Uterus (tissue), 4 donors: Measurements from ENCODE around the gene GRIK4. TPM values are rescaled to one million over a fixed set of nuclear protein-coding genes. Genes with fewer than 3 reads are reported as not detected.

Experiments
- DNase-seq, 2 donors: peaks; one replicate each; pipeline ENCODE4 v3.0.0-alpha.2; 2019 to 2020
- H3K27ac ChIP-seq, 2 donors: fragments of 200-600 bp; sonication (generic); 1 replicate in 1 of 2; 2 replicates in 1 of 2; pipeline ENCODE4 v1.5.1; 2016 to 2018
- H3K27me3 ChIP-seq, 2 donors: fragments of 200-600 bp; sonication (generic); one replicate each; pipeline ENCODE4 v1.5.1; 2018 to 2019; ENCODE audit warnings: control low read depth in 1 of 2
- H3K36me3 ChIP-seq, 2 donors: fragments of 200-600 bp; sonication (generic); one replicate each; pipeline ENCODE4 v1.5.1; 2019; ENCODE audit warnings: control low read depth in 1 of 2
- H3K4me1 ChIP-seq, 2 donors: fragments of 200-600 bp; sonication (generic); one replicate each; pipeline ENCODE4 v1.5.1; 2018 to 2019; ENCODE audit warnings: control low read depth in 1 of 2
- H3K4me3 ChIP-seq, 2 donors: fragments of 200-600 bp; sonication (generic); 1 replicate in 1 of 2; 2 replicates in 1 of 2; pipeline ENCODE4 v1.5.1; 2018 to 2019; ENCODE audit warnings: mild to moderate bottlenecking in 1 of 2
- H3K9me3 ChIP-seq, 2 donors: fragments of 200-600 bp; sonication (generic); one replicate each; pipeline ENCODE4 v1.5.1; 2019; ENCODE audit warnings: control low read depth in 1 of 2
- POLR2A ChIP-seq, 2 donors: fragments of 450-650 bp; IDR thresholded peaks; one replicate each; pipeline ENCODE4 v1.6.1; 2016; ENCODE audit warnings: antibody characterized with exemption in 2 of 2, mild to moderate bottlenecking in 1 of 2, moderate library complexity in 1 of 2
- intact Hi-C: fragments of 100-400 bp; cut with DNase I; formaldehyde crosslinking; loops from one replicate; pipeline ENCODE4 v1.15.1; 2023; ENCODE audit warnings: low total_unique reads
- total RNA-seq, 4 donors: library from RNA; depleted of rRNA in 3 of 4; stranded (reverse); fragments of >200 nt in 3 of 4; gene quantifications; one replicate each; pipeline versions ENCODE4 v1.1.0 to v1.2.4, GENCODE V29; 2014 to 2023
- TF ChIP-seq, protein P1 (sequence below), 4 experiments: fragments of 200-600 bp in 2 of 4; fragments of 450-650 bp in 2 of 4; sonication (generic) in 2 of 4; IDR thresholded peaks; one replicate each; pipeline ENCODE4 v1.5.1; 2016 to 2019; ENCODE audit warnings: antibody characterized with exemption in 4 of 4, mild to moderate bottlenecking in 2 of 4, moderate library complexity in 1 of 4
- donor health status: DM: yes; HTN: yes; CAD: no.

The GRIK4 gene
- total RNA-seq, 4 donors from 2014 or later = 0.28 to 1.1 TPM; not detected in 2

DNA sequence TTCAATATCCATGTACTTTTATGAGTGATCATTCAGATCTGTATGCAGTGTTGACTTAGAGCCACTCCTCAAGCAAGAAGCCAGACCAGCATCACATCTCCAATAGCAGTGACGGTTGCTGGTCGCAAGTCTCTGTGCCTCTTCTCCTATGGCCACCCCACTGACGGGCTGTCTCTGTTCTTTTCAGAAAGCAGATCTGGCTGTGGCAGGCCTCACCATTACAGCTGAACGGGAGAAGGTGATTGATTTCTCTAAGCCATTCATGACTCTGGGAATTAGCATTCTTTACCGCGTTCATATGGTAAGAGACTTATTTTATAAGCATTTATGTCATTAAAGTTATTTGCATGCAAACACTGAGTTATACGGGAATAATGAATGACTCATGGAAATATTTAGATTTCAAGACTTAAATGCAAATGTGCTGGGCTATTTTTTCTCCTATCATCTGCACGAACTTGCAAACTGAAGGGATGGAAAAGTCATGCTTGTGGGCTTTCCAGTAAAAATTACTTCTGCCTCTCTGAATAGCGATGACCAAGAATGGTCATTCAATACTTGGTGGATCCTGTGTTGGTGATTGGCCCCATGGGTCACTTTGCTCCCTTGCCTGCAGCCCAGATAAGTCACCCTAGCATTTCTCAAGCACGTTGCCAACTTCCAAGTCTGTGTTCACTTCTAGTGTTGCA lies 428.8 kb downstream of the GRIK4 start:
- Histone ChIP-seq H3K4me1 (no peaks in the 10 kb centered on the region), H3K4me3 (no peak overlapping the region), H3K27me3 (no peaks in the 10 kb centered on the region), H3K27ac (no peak overlapping the region), H3K9me3 (peaks cover 0 to 3% of the 10 kb centered on the region in 2 donors), H3K36me3 (no peaks in the 10 kb centered on the region)
- intact Hi-C loops = no loop called here
- TF ChIP-seq, protein P1, sequence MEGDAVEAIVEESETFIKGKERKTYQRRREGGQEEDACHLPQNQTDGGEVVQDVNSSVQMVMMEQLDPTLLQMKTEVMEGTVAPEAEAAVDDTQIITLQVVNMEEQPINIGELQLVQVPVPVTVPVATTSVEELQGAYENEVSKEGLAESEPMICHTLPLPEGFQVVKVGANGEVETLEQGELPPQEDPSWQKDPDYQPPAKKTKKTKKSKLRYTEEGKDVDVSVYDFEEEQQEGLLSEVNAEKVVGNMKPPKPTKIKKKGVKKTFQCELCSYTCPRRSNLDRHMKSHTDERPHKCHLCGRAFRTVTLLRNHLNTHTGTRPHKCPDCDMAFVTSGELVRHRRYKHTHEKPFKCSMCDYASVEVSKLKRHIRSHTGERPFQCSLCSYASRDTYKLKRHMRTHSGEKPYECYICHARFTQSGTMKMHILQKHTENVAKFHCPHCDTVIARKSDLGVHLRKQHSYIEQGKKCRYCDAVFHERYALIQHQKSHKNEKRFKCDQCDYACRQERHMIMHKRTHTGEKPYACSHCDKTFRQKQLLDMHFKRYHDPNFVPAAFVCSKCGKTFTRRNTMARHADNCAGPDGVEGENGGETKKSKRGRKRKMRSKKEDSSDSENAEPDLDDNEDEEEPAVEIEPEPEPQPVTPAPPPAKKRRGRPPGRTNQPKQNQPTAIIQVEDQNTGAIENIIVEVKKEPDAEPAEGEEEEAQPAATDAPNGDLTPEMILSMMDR (IDR thresholded peaks at IDR 0.05) = no peak
- TF ChIP-seq POLR2A (IDR thresholded peaks at IDR 0.05) = no peak
- DNase-seq = no peak

DNA sequence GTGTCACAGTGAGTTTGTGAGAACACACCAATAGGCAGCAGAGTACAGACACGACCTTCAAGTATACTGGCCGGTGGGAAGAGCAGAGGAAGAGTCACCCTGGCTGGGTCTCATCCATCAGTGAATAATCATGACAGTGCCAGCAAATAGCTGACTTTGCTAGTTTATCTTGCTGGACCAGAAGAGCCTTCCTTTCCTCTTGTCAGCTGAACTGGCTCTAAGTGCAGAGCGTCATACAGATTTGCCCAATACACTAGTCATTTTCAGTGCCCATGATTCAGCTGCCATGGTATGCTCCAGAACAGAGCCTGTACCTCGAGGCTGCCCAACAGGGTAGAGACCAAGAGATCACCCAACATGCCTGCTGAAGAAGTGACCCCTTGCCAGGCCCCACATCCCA lies 429.5 kb downstream of the GRIK4 start:
- Histone ChIP-seq H3K36me3 (no peaks in the 10 kb centered on the region), H3K27ac (no peak overlapping the region), H3K27me3 (no peaks in the 10 kb centered on the region), H3K4me1 (no peaks in the 10 kb centered on the region), H3K4me3 (no peak overlapping the region), H3K9me3 (peaks cover 0 to 3% of the 10 kb centered on the region in 2 donors)
- no peak for DNase-seq
- intact Hi-C loops = no loop called here
- TF ChIP-seq, protein P1 (IDR thresholded peaks at IDR 0.05) = no peak
- no peak for TF ChIP-seq POLR2A (IDR thresholded peaks at IDR 0.05)

DNA sequence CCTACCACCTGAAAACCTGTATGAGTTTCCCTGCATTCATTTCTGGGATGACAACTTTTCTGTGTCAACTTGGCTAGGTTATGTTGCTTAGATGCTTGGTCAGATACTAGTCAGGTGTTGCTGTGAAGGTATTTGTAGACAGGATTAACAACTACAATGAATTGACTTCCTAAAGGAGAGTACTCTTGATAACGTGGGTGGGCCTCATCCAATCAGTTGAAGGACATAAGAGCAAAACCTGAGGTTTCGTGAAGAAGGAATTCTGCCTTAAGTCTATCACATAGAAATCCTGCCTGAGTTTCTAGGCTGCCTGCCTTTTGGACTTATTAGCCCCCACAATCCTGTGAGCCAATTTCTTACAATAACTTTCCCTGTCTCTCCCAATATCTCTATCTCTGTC lies 431.2 kb downstream of the GRIK4 start:
- Histone ChIP-seq H3K4me1 (no peaks in the 10 kb centered on the region), H3K27me3 (no peaks in the 10 kb centered on the region), H3K4me3 (no peak overlapping the region), H3K27ac (no peak overlapping the region), H3K36me3 (no peaks in the 10 kb centered on the region), H3K9me3 (peaks cover 0 to 3% of the 10 kb centered on the region in 2 donors)
- no peak for TF ChIP-seq POLR2A (IDR thresholded peaks at IDR 0.05)
- TF ChIP-seq, protein P1 (IDR thresholded peaks at IDR 0.05) = no peak
- intact Hi-C loops = no loop called here
- DNase-seq = no peak

DNA sequence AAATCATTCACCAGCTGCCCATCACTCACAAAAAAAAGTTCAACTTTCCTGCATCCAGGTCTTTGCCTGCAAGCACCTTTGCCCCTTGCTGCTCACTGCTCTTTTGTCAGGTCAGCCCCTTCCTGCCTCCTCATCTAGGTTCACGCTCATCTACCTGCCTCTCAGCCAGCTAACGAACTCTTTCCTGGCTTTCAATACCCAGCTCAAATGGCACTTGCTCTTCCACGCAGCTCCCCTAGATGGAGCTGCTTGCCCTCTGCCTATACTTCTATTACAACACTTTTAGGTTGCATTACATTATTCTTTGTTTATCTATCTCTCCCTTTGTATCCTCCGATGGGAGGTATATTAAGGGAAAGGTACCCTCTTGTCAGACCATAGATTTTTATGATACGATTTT lies 433.5 kb downstream of the GRIK4 start:
- peaks cover 0 to 3% of the 10 kb centered on the region in 2 donors for H3K9me3 ChIP-seq
- no peak overlapping the region for H3K4me3 ChIP-seq
- H3K36me3 ChIP-seq = no peaks in the 10 kb centered on the region
- no peaks in the 10 kb centered on the region for H3K27me3 ChIP-seq
- no peaks in the 10 kb centered on the region for H3K4me1 ChIP-seq
- TF ChIP-seq, protein P1 (IDR thresholded peaks at IDR 0.05) = no peak
- no peak for TF ChIP-seq POLR2A (IDR thresholded peaks at IDR 0.05)
- intact Hi-C loops = no loop called here
- no peak overlapping the region for H3K27ac ChIP-seq
- DNase-seq = no peak

DNA sequence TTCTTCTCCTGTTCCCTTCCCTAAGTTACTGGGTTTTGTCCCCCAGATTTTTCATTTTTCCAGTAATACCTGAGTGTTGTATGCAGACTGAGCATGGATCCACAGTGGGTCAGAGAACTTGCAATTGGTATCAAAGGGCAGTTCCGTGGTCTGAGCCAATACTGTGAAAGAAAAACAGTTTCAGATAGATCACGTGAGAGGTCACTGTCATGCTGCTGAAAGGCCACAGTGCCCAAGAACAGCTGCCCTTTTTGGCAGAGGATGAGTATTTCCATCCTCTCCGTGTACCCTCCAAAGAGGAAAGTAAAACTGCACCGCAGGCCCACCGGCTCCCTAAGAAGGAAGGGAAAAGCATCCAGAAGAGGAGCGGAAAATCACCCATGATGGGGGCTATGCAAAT lies 439.3 kb downstream of the GRIK4 start:
- intact Hi-C loops = no loop called here
- no peaks in the 10 kb centered on the region for H3K36me3 ChIP-seq
- no peaks in the 10 kb centered on the region for H3K27me3 ChIP-seq

More for the DNA sequence above, 439.3 kb downstream of the GRIK4 start:
- Histone ChIP-seq H3K9me3 (no peaks in the 10 kb centered on the region), H3K4me1 (no peaks in the 10 kb centered on the region), H3K4me3 (no peak overlapping the region), H3K27ac (no peak overlapping the region)
- DNase-seq = no peak
- TF ChIP-seq POLR2A (IDR thresholded peaks at IDR 0.05) = no peak
- TF ChIP-seq, protein P1 (IDR thresholded peaks at IDR 0.05) = no peak
